A549 (cell line): ENCODE measurements around the gene TUB.

ENCODE experiments used
- CBX2 ChIP-seq: fragments of 200-600 bp; sonication (generic); IDR thresholded peaks from 2 replicates; pipeline ENCODE4 v1.6.1; 2016; ENCODE audit warnings: low read depth, mild to moderate bottlenecking, borderline replicate concordance
- CEBPB ChIP-seq, 2 experiments: fragments of >200 bp in 1 of 2; sonication (Bioruptor Twin) in 1 of 2; formaldehyde crosslinking in 1 of 2; IDR thresholded peaks; 2 replicates each; pipeline ENCODE4 v1.6.1; 2012 to 2016
- MAZ ChIP-seq: fragments of 150-350 bp; IDR thresholded peaks from 2 replicates; pipeline ENCODE4 v1.6.1; 2014; ENCODE audit warnings: antibody characterized with exemption, low read depth, low read length, borderline replicate concordance
- MYC ChIP-seq: IDR thresholded peaks from 2 replicates; pipeline ENCODE4 v1.6.1; 2012; ENCODE audit warnings: mild to moderate bottlenecking, inconsistent platforms, low read length, improper control_type of control experiment, borderline replicate concordance
- POLR2A ChIP-seq: IDR thresholded peaks from 2 replicates; pipeline ENCODE4 v1.6.1; 2012; ENCODE audit warnings: mild to moderate bottlenecking, low read length
- RFX5 ChIP-seq: fragments of 450-650 bp; IDR thresholded peaks from 2 replicates; pipeline ENCODE4 v1.7.1; 2014; ENCODE audit warnings: antibody characterized with exemption, mild to moderate bottlenecking, moderate library complexity
- TF ChIP-seq, protein P1 (sequence below): fragments of >200 bp; sonication (Bioruptor Twin); formaldehyde crosslinking; IDR thresholded peaks from 3 replicates; pipeline ENCODE4 v1.5.1; 2016

DNA sequence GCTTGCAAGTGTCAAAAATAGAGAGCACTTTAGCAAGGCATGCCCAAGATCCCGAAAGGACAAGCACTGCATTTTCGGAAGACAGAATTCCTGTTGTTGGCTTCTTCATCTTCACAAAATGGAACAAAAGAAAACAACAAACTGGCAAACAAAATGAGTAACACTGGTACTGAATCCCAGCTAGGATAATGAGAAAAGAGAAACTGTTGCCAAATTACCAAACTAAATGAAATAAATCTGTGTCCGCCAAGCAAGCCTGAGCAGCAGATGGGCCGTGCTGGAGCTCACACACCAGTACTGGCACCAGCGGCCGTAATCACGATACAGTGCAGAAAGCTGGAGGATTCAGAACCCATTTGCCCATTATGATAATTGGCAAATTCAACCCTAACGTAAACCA, 30.6 kb downstream of the TUB start:
- TF ChIP-seq, protein P1, sequence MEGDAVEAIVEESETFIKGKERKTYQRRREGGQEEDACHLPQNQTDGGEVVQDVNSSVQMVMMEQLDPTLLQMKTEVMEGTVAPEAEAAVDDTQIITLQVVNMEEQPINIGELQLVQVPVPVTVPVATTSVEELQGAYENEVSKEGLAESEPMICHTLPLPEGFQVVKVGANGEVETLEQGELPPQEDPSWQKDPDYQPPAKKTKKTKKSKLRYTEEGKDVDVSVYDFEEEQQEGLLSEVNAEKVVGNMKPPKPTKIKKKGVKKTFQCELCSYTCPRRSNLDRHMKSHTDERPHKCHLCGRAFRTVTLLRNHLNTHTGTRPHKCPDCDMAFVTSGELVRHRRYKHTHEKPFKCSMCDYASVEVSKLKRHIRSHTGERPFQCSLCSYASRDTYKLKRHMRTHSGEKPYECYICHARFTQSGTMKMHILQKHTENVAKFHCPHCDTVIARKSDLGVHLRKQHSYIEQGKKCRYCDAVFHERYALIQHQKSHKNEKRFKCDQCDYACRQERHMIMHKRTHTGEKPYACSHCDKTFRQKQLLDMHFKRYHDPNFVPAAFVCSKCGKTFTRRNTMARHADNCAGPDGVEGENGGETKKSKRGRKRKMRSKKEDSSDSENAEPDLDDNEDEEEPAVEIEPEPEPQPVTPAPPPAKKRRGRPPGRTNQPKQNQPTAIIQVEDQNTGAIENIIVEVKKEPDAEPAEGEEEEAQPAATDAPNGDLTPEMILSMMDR = no peak
- TF ChIP-seq CEBPB (IDR thresholded peaks at IDR 0.05) = no peak
- no peak for TF ChIP-seq CBX2
- no peak for TF ChIP-seq POLR2A
- TF ChIP-seq RFX5 = no peak
- TF ChIP-seq MAZ = no peak
- no peak for TF ChIP-seq MYC
